NB4 (cell line): ENCODE measurements around the gene C1orf56.
"Not testable (repeated sequence)": the region's sequence is repeated elsewhere in the genome, so short reads cannot be mapped to it uniquely, and the experiment has no call there.

Experiments
- DNase-seq: peaks from one replicate; pipeline ENCODE4 v3.0.0; 2010; ENCODE audit warnings: low read depth
- H3K4me3 ChIP-seq: one replicate; pipeline ENCODE4 v1.5.1; 2011; ENCODE audit warnings: mild to moderate bottlenecking, low read depth, low read length, moderate library complexity
- CTCF ChIP-seq: IDR thresholded peaks from one replicate; pipeline ENCODE4 v1.5.1; 2012; ENCODE audit warnings: low read depth, low read length
- MAX ChIP-seq: IDR thresholded peaks from 2 replicates; pipeline ENCODE4 v1.6.1; 2011; ENCODE audit warnings: low read depth, low read length
- MYC ChIP-seq: IDR thresholded peaks from 2 replicates; pipeline ENCODE4 v1.6.1; 2011; ENCODE audit warnings: low read depth, low read length
- POLR2A ChIP-seq: IDR thresholded peaks from 2 replicates; pipeline ENCODE4 v1.6.1; 2011; ENCODE audit warnings: mild to moderate bottlenecking; ENCODE audit not compliant: insufficient read length; ENCODE audit errors: extremely low read depth

The C1orf56 gene

DNA sequence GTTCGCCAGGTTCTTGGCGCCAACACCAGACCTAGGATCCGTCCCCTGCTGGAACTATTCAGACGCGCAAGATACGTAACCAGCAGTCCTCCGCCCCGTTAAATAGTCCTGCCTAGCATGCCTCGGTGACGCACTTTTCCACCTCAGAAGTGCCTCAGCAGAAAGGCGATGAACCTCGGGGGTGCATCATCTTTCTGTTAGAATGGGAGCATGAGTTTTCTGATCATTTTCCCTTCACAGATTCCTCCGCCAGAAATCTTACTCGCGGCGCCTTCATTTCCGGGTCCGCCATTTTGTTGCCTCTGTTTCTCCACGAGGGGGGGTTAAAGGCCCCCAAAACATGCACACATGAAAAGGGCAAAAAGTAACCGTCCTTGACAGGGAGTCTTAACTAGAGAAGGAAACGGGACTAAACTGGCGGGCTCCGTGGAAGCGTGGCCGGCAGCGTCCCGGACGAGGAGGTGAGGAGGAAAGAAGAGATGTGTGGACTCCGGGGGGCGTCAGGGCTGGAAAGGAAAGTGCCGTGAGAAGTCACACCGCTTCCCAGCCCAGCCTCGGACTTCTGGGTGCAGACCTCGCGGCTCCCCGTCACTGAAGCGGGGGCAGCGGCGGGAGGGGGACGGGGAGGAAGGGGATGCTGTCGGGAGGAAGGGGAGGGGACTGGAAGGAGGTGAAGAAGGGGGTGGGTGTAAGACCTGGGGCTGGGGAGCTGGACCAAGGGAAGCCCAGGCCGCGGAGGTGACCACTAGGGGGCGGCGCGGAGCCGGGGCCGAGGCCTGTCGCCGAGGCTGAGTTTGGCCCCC lies 23.1 kb downstream of the C1orf56 start, which contains the start of gene GABPB2:
TSS of gene GABPB2 (plus strand) at position 288 of the 803 bp plus-strand sequence. CDS start 17,429 bp downstream, outside the sequence.
- peak within 1 kb of the TSS; percentile 90 for H3K4me3 ChIP-seq
- DNase-seq, result peak; percentile 95

DNA sequence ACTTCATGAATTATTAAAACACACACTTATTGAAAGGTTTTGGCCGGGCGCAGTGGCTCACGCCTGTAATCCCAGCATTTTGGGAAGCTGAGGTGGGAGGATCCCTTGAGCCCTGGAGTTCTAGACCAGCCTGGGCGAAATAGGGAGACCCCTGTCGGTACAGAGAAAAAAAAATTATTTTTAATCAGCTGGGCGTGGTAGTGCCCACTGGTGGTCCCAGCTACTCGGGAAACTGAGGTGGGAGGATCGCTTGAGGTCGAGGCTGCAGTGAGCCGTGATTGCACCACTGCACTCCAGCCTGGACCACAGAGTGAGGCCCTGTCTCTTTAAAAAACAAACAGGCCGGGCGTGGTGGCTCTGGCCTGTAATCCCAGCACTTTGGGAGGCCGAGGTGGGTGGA lies 24.7 kb downstream of the C1orf56 start:
- DNase-seq, result no peak
- TF ChIP-seq CTCF (no peak), POLR2A (no peak), MAX (no peak), MYC (no peak)
- no peak overlapping the region for H3K4me3 ChIP-seq

More for the DNA sequence above, 23.1 kb downstream of the C1orf56 start, which contains the start of gene GABPB2:
- TF ChIP-seq CTCF, result peak; percentile 70
- peak; percentile 89 for TF ChIP-seq POLR2A
- TF ChIP-seq MAX, result peak; percentile 69
- no peak; the same call in 1 of the 2 replicates for TF ChIP-seq MYC

DNA sequence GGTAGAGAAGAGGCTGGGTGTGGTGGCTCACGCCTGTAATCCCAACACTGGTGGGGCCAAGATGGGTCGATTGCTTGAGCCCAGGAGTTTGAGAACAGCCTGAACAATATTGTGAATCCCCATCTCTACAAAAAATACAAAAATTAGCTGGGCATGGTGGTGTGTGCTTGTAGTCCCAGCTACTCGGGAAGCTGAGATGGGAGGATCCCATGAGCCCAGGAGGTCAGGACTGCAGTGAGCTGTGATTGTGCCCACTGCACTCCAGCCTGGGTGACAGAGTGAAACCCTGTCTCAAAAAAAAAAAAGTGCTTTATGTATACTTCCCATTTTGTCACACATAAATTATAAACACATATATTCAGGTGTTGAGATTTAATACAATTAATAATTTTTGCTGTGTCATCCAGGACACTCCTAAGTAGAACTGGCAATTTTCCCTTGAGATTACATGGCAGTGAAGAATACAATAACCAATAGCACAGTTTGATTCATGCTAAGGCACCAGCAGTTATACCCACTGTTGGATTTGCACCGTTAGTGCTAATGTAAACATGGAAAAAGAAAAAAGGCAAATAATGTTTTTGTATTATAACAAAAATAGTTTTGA lies 38.5 kb downstream of the C1orf56 start:
- TF ChIP-seq POLR2A, result no peak
- DNase-seq, result no peak
- H3K4me3 ChIP-seq, result no peak overlapping the region

GRCh38 chr1:151097426-151097825 lies 49.9 kb downstream of the C1orf56 start:
- H3K4me3 ChIP-seq, DNase-seq: not testable (repeated sequence)

GRCh38 chr1:151098126-151098525 lies 50.6 kb downstream of the C1orf56 start:
- no peak overlapping the region for H3K4me3 ChIP-seq
- TF ChIP-seq POLR2A, result no peak
- no peak for TF ChIP-seq MYC
- no peak for TF ChIP-seq MAX
- no peak for TF ChIP-seq CTCF
- DNase-seq, result no peak
